ENCODE measurements around the gene PTPRN2. TPM values are rescaled to one million over a fixed set of nuclear protein-coding genes. Genes with fewer than 3 reads are reported as not detected.

The PTPRN2 gene
- total RNA-seq, 1 experiment from 2014 or later, result 0.11 TPM

GRCh38 chr7:158043551-158044481 lies 543.8 kb downstream of the PTPRN2 start:
- Histone ChIP-seq H3K9me3 (ENCODE audit: low read depth, low read length, poor library complexity, severe bottlenecking) (no peaks in the 10 kb centered on the region), H3K4me1 (ENCODE audit: insufficient read depth, low read length, poor library complexity, severe bottlenecking) (no peaks in the 10 kb centered on the region), H3K36me3 (ENCODE audit: insufficient read depth, low read length, poor library complexity, severe bottlenecking) (no peaks in the 10 kb centered on the region), H3K27ac (ENCODE audit: low read depth, low read length, poor library complexity, severe bottlenecking) (no peak overlapping the region), H3K4me3 (ENCODE audit: low read depth, low read length, poor library complexity, severe bottlenecking) (no peak overlapping the region), H3K27me3 (replicated peaks; ENCODE audit: insufficient read depth, low read depth, low read length, poor library complexity) (peaks cover 6% of the 10 kb centered on the region)
- no peak for DNase-seq (ENCODE audit: low spot score)
- POLR2A ChIA-PET (ENCODE audit: low non-redundant PET), result no interaction called here
- BruUV-seq (replicated peaks), result no TSS peak
- TF ChIP-seq CTCF (conservative IDR thresholded peaks at IDR 0.05; ENCODE audit: low read depth, low read length), result no peak
- TF ChIP-seq EZH2 (IDR thresholded peaks at IDR 0.05; ENCODE audit: borderline replicate concordance, low read depth, low read length, poor library complexity, severe bottlenecking), result no peak
- intact Hi-C loops (cut with micrococcal nuclease; ENCODE audit: unreplicated experiment), result no loop called here
- CTCF ChIA-PET, result no interaction called here

- Histone ChIP-seq H3K4me1 (ENCODE audit: insufficient read depth, low read length, poor library complexity, severe bottlenecking) (no peaks in the 10 kb centered on the region), H3K4me3 (ENCODE audit: low read depth, low read length, poor library complexity, severe bottlenecking) (no peak overlapping the region), H3K9me3 (ENCODE audit: low read depth, low read length, poor library complexity, severe bottlenecking) (no peaks in the 10 kb centered on the region), H3K36me3 (ENCODE audit: insufficient read depth, low read length, poor library complexity, severe bottlenecking) (no peaks in the 10 kb centered on the region), H3K27ac (ENCODE audit: low read depth, low read length, poor library complexity, severe bottlenecking) (no peak overlapping the region), H3K27me3 (replicated peaks; ENCODE audit: insufficient read depth, low read depth, low read length, poor library complexity) (peaks cover 6% of the 10 kb centered on the region)
- TF ChIP-seq EZH2 (IDR thresholded peaks at IDR 0.05; ENCODE audit: borderline replicate concordance, low read depth, low read length, poor library complexity, severe bottlenecking), result no peak
- TF ChIP-seq CTCF (conservative IDR thresholded peaks at IDR 0.05; ENCODE audit: low read depth, low read length), result no peak
- ChIA-PET CTCF (no interaction called here), POLR2A (ENCODE audit: low non-redundant PET) (no interaction called here)
- no TSS peak for BruUV-seq (replicated peaks)
- DNase-seq (ENCODE audit: low spot score), result no peak
- intact Hi-C loops (cut with micrococcal nuclease; ENCODE audit: unreplicated experiment), result no loop called here
These were observed 545.3 kb downstream of the PTPRN2 start for GRCh38 chr7:158042156-158042880.

- DNase-seq (ENCODE audit: low spot score), result no peak
- peaks cover 3% of the 10 kb centered on the region for H3K27me3 ChIP-seq (replicated peaks; ENCODE audit: insufficient read depth, low read depth, low read length, poor library complexity)
- intact Hi-C loops (cut with micrococcal nuclease; ENCODE audit: unreplicated experiment), result no loop called here
- CTCF ChIA-PET, result no interaction called here
- H3K36me3 ChIP-seq (ENCODE audit: insufficient read depth, low read length, poor library complexity, severe bottlenecking), result no peaks in the 10 kb centered on the region
- H3K9me3 ChIP-seq (ENCODE audit: low read depth, low read length, poor library complexity, severe bottlenecking), result peaks cover 4% of the 10 kb centered on the region
- BruUV-seq (replicated peaks), result no TSS peak
- POLR2A ChIA-PET (ENCODE audit: low non-redundant PET), result no interaction called here
- no peak for TF ChIP-seq CTCF (conservative IDR thresholded peaks at IDR 0.05; ENCODE audit: low read depth, low read length)
- TF ChIP-seq EZH2 (IDR thresholded peaks at IDR 0.05; ENCODE audit: borderline replicate concordance, low read depth, low read length, poor library complexity, severe bottlenecking), result no peak
- no peaks in the 10 kb centered on the region for H3K4me1 ChIP-seq (ENCODE audit: insufficient read depth, low read length, poor library complexity, severe bottlenecking)
- H3K27ac ChIP-seq (ENCODE audit: low read depth, low read length, poor library complexity, severe bottlenecking), result no peak overlapping the region
- H3K4me3 ChIP-seq (ENCODE audit: low read depth, low read length, poor library complexity, severe bottlenecking), result no peak overlapping the region
These were observed 547.4 kb downstream of the PTPRN2 start for GRCh38 chr7:158040199-158040598.

Data from A673 (cell line).